ENCODE data around the gene TRIM22. TPM values are rescaled to one million over a fixed set of nuclear protein-coding genes. Genes with fewer than 3 reads are reported as not detected.
A peak's percentile ranks its signal among the peaks of the same experiment; 100 is the strongest.

TRIM22 gene
- total RNA-seq, 4 donors from 2014 or later, result 78.3 to 131 (median 100) TPM

DNA sequence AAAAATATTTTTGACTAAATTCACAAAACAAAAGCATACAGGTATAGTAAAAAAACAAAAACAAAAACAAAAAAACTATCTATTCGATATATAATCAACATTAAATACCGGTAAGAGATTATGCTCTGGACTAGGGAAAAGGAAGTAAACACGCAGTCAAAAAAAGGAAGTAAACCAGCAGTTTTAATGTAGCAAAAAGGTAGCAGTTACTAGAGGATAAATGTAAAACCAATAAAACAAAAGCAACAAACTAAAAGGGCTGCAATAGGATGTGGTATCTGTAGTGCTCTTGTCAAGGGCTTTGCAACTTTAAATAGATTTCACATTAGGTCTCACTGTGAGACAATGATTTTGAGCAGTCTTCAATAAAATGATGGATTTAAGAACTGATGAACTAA, 2.4 kb downstream of the TRIM22 start:
- H3K27me3 ChIP-seq, result no peaks in the 10 kb centered on the region
- no peak for DNase-seq (ENCODE audit: low spot score in 2 of 2)
- H3K36me3 ChIP-seq, result peaks cover 0 to 10% (median 0%) of the 10 kb centered on the region in 3 donors
- no peaks in the 10 kb centered on the region for H3K9me3 ChIP-seq
- peak overlapping the region in 3 of 4 donors; percentile 38 to 88 (median 85) for H3K27ac ChIP-seq
- TF ChIP-seq CTCF (IDR thresholded peaks at IDR 0.05) (no peak), EP300 (IDR thresholded peaks at IDR 0.05) (no peak), POLR2A (IDR thresholded peaks at IDR 0.05) (no peak)
- WGBS, 2 donors, result 76 to 81% methylated on average over 3 of the region's 3 CpGs
- H3K4me3 ChIP-seq, result peak overlapping the region in 2 of 4 donors; percentile 51 to 54
- peaks cover 0 to 42% (median 10%) of the 10 kb centered on the region in 4 donors for H3K4me1 ChIP-seq

GRCh38 chr11:5694642-5695041, 5.1 kb downstream of the TRIM22 start:
- no peaks in the 10 kb centered on the region for H3K9me3 ChIP-seq
- no peak overlapping the region for H3K4me3 ChIP-seq
- H3K36me3 ChIP-seq, result peaks cover 0 to 33% (median 10%) of the 10 kb centered on the region in 3 donors
- no peak overlapping the region for H3K27ac ChIP-seq
- 78 to 79% methylated on average over 1 of the region's 1 CpG for WGBS, 2 donors
- no peaks in the 10 kb centered on the region for H3K27me3 ChIP-seq
- H3K4me1 ChIP-seq, result peaks cover 0 to 32% (median 6%) of the 10 kb centered on the region in 4 donors
- no peak for DNase-seq (ENCODE audit: low spot score in 2 of 2)
- no peak for TF ChIP-seq CTCF (IDR thresholded peaks at IDR 0.05)
- TF ChIP-seq POLR2A (IDR thresholded peaks at IDR 0.05), result no peak
- no peak for TF ChIP-seq EP300 (IDR thresholded peaks at IDR 0.05)

GRCh38 chr11:5695580-5695979, 6.0 kb downstream of the TRIM22 start:
- peaks cover 0 to 32% (median 6%) of the 10 kb centered on the region in 4 donors for H3K4me1 ChIP-seq
- WGBS, 2 donors, result 50 to 58% methylated on average over 1 of the region's 1 CpG
- DNase-seq (ENCODE audit: low spot score in 2 of 2), result no peak
- TF ChIP-seq POLR2A (IDR thresholded peaks at IDR 0.05) (no peak), EP300 (IDR thresholded peaks at IDR 0.05) (no peak), CTCF (IDR thresholded peaks at IDR 0.05) (no peak)
- H3K4me3 ChIP-seq, result no peak overlapping the region
- H3K27me3 ChIP-seq, result no peaks in the 10 kb centered on the region
- H3K36me3 ChIP-seq, result peaks cover 0 to 42% (median 10%) of the 10 kb centered on the region in 3 donors
- no peak overlapping the region for H3K27ac ChIP-seq
- H3K9me3 ChIP-seq, result no peaks in the 10 kb centered on the region

GRCh38 chr11:5696210-5696609, 6.6 kb downstream of the TRIM22 start:
- H3K36me3 ChIP-seq, result peaks cover 0 to 49% (median 10%) of the 10 kb centered on the region in 3 donors
- TF ChIP-seq EP300 (IDR thresholded peaks at IDR 0.05) (no peak), POLR2A (IDR thresholded peaks at IDR 0.05) (no peak), CTCF (IDR thresholded peaks at IDR 0.05) (no peak)
- H3K27me3 ChIP-seq, result no peaks in the 10 kb centered on the region
- no peak overlapping the region for H3K27ac ChIP-seq
- H3K4me3 ChIP-seq, result no peak overlapping the region
- 23 to 51% methylated on average over 2 of the region's 2 CpGs for WGBS, 2 donors
- H3K9me3 ChIP-seq, result no peaks in the 10 kb centered on the region
- peaks cover 0 to 28% (median 6%) of the 10 kb centered on the region in 4 donors for H3K4me1 ChIP-seq
- DNase-seq (ENCODE audit: low spot score in 2 of 2), result no peak

- H3K27ac ChIP-seq, result no peak overlapping the region
- no peaks in the 10 kb centered on the region for H3K9me3 ChIP-seq
- no peaks in the 10 kb centered on the region for H3K27me3 ChIP-seq
- WGBS, 2 donors, result 79 to 83% methylated on average over 7 of the region's 7 CpGs
- H3K4me1 ChIP-seq, result peaks cover 0 to 11% (median 4%) of the 10 kb centered on the region in 4 donors
- TF ChIP-seq POLR2A (IDR thresholded peaks at IDR 0.05) (no peak), CTCF (IDR thresholded peaks at IDR 0.05) (no peak), EP300 (IDR thresholded peaks at IDR 0.05) (no peak)
- H3K36me3 ChIP-seq, result peaks cover 0 to 65% (median 10%) of the 10 kb centered on the region in 3 donors
- no peak for DNase-seq (ENCODE audit: low spot score in 2 of 2)
- H3K4me3 ChIP-seq, result no peak overlapping the region
Measured at GRCh38 chr11:5698281-5698680, 8.7 kb downstream of the TRIM22 start.

Data from tibial nerve (tissue), 4 donors.